ENCODE measurements around the gene CEMIP. TPM values are rescaled to one million over a fixed set of nuclear protein-coding genes. Genes with fewer than 3 reads are reported as not detected.

Gene CEMIP
- total RNA-seq, 1 donor from 2014 or later: 0.46 TPM

GRCh38 chr15:80777826-80778620 is 1.1 kb upstream of the CEMIP start:
- no peak for DNase-seq (ENCODE audit: low spot score)
- intact Hi-C loops (cut with DNase I): loop anchor here (2.0 to 5.0 kb wide), 5 partner anchors 141 to 321 kb away; no protein-coding TSS in a partner anchor

GRCh38 chr15:80778621-80778963 is 578 bp upstream of the CEMIP start:
- intact Hi-C loops (cut with DNase I): loop anchor here (2.0 to 5.0 kb wide), 2 partner anchors 141 to 192 kb away; no protein-coding TSS in a partner anchor
- DNase-seq (ENCODE audit: low spot score): no peak

- intact Hi-C loops (cut with DNase I): loop anchor here (2.0 to 5.0 kb wide), 2 partner anchors 143 to 191 kb away; no protein-coding TSS in a partner anchor
- no peak for DNase-seq (ENCODE audit: low spot score)
Observed at GRCh38 chr15:80779658-80780415, 667 bp downstream of the CEMIP start.

GRCh38 chr15:80780416-80781221 is 1.4 kb downstream of the CEMIP start:
- intact Hi-C loops (cut with DNase I): no loop called here
- DNase-seq (ENCODE audit: low spot score): no peak

GRCh38 chr15:80783260-80783659 is 4.1 kb downstream of the CEMIP start:
- intact Hi-C loops (cut with DNase I): no loop called here
- no peak for DNase-seq (ENCODE audit: low spot score)

GRCh38 chr15:80785335-80785734 is 6.2 kb downstream of the CEMIP start:
- no peak for DNase-seq (ENCODE audit: low spot score)
- intact Hi-C loops (cut with DNase I): no loop called here

- no peak for DNase-seq (ENCODE audit: low spot score)
Observed at GRCh38 chr15:80785811-80786354, 6.7 kb downstream of the CEMIP start.

GRCh38 chr15:80787316-80787715 is 8.1 kb downstream of the CEMIP start:
- DNase-seq (ENCODE audit: low spot score): no peak
- intact Hi-C loops (cut with DNase I): no loop called here

More at GRCh38 chr15:80785811-80786354, 6.7 kb downstream of the CEMIP start:
- intact Hi-C loops (cut with DNase I): no loop called here

- intact Hi-C loops (cut with DNase I): no loop called here
- DNase-seq (ENCODE audit: low spot score): no peak
Observed at GRCh38 chr15:80788536-80788935, 9.4 kb downstream of the CEMIP start.

- intact Hi-C loops (cut with DNase I): no loop called here
Observed at GRCh38 chr15:80789296-80789695, 10.1 kb downstream of the CEMIP start.

GRCh38 chr15:80789796-80790195 is 10.6 kb downstream of the CEMIP start:
- intact Hi-C loops (cut with DNase I): no loop called here
- no peak for DNase-seq (ENCODE audit: low spot score)

More at GRCh38 chr15:80789296-80789695, 10.1 kb downstream of the CEMIP start:
- no peak for DNase-seq (ENCODE audit: low spot score)

- intact Hi-C loops (cut with DNase I): no loop called here
- DNase-seq (ENCODE audit: low spot score): no peak
Observed at GRCh38 chr15:80790236-80790635, 11.1 kb downstream of the CEMIP start.

GRCh38 chr15:80791004-80791403 is 11.8 kb downstream of the CEMIP start:
- DNase-seq (ENCODE audit: low spot score): no peak
- intact Hi-C loops (cut with DNase I): no loop called here

- intact Hi-C loops (cut with DNase I): no loop called here
- no peak for DNase-seq (ENCODE audit: low spot score)
Observed at GRCh38 chr15:80796407-80796806, 17.2 kb downstream of the CEMIP start.

GRCh38 chr15:80798911-80799310 is 19.7 kb downstream of the CEMIP start:
- no peak for DNase-seq (ENCODE audit: low spot score)
- intact Hi-C loops (cut with DNase I): no loop called here

GRCh38 chr15:80800067-80800466 is 20.9 kb downstream of the CEMIP start:
- DNase-seq (ENCODE audit: low spot score): no peak
- intact Hi-C loops (cut with DNase I): no loop called here

GRCh38 chr15:80801891-80802680 is 22.9 kb downstream of the CEMIP start:
- DNase-seq (ENCODE audit: low spot score): no peak
- intact Hi-C loops (cut with DNase I): no loop called here

- DNase-seq (ENCODE audit: low spot score): no peak
- intact Hi-C loops (cut with DNase I): no loop called here
Observed at GRCh38 chr15:80803580-80804525, 24.7 kb downstream of the CEMIP start.

All from cardiac septum (tissue), 1 donor.